IMR-90 (cell line): ENCODE data around the gene MYH9. TPM values are rescaled to one million over a fixed set of nuclear protein-coding genes. Genes with fewer than 3 reads are reported as not detected.
A peak's percentile ranks its signal among the peaks of the same experiment; 100 is the strongest.

Experiments used
- ATAC-seq: fragments of 200-7000 bp; cut with Tn5 transposase; 2 replicates; pipeline ENCODE4 v1.9.1; 2020; ENCODE audit warnings: low read depth, mild to moderate bottlenecking, moderate library complexity
- BruUV-seq: library from RNA; stranded (reverse); fragments of 400-500 nt; replicated peaks from 2 replicates; lab custom pipeline; 2021; lab: Mats Ljungman, UMichigan
- CTCF ChIA-PET: fragments of 300-600 bp; formaldehyde crosslinking; extraction: SDS; loops from one replicate; lab custom pipeline; 2021; ENCODE audit warnings: antibody characterized with exemption; lab: Yijun Ruan, JAX
- POLR2A ChIA-PET: fragments of 300-600 bp; sonication (Branson Sonifier 250); formaldehyde crosslinking; loops from one replicate; lab custom pipeline; 2022; ENCODE audit warnings: antibody characterized with exemption; ENCODE audit not compliant: unreplicated experiment; lab: Charles Lee
- DNase-seq: peaks from one replicate; pipeline ENCODE4 v3.0.0; 2013
- H2AFZ ChIP-seq: replicated peaks from 2 replicates; pipeline ENCODE3; 2013; ENCODE audit warnings: low read length, mild to moderate bottlenecking; ENCODE audit not compliant: poor library complexity
- H2AK5ac ChIP-seq: 2 replicates; pipeline ENCODE4 v1.6.1; 2013; ENCODE audit warnings: low read depth, low read length, inconsistent platforms
- H2AK9ac ChIP-seq: replicated peaks from 2 replicates; pipeline ENCODE3; 2013; ENCODE audit warnings: mild to moderate bottlenecking, low read depth, low read length, moderate library complexity; ENCODE audit not compliant: poor library complexity
- H2BK120ac ChIP-seq: 2 replicates; pipeline ENCODE4 v1.6.1; 2013; ENCODE audit warnings: low read depth, low read length, inconsistent platforms
- H2BK15ac ChIP-seq: 3 replicates; pipeline ENCODE4 v1.6.1; 2013; ENCODE audit warnings: low read depth, low read length, inconsistent platforms
- H2BK20ac ChIP-seq: 2 replicates; pipeline ENCODE4 v1.6.1; 2013; ENCODE audit warnings: low read depth, mild to moderate bottlenecking, inconsistent platforms, low read length, moderate library complexity
- H2BK5ac ChIP-seq: 2 replicates; pipeline ENCODE4 v1.6.1; 2013; ENCODE audit warnings: mild to moderate bottlenecking, low read depth, low read length, inconsistent platforms; ENCODE audit not compliant: poor library complexity, severe bottlenecking
- H3K14ac ChIP-seq: replicated peaks from 2 replicates; pipeline ENCODE4 v1.6.1; 2013; ENCODE audit warnings: low read depth, low read length, inconsistent platforms
- H3K18ac ChIP-seq: 2 replicates; pipeline ENCODE4 v1.6.1; 2013; ENCODE audit warnings: low read depth, low read length, control low read depth
- H3K23ac ChIP-seq: 2 replicates; pipeline ENCODE4 v1.6.1; 2013; ENCODE audit warnings: low read depth, low read length, inconsistent platforms
- H3K27ac ChIP-seq: 2 replicates; pipeline ENCODE4 v1.5.1; 2013; ENCODE audit warnings: mild to moderate bottlenecking, control low read depth, low read length; ENCODE audit not compliant: insufficient read depth
- H3K27me3 ChIP-seq: 2 replicates; pipeline ENCODE4 v1.6.1; 2013; ENCODE audit warnings: low read length; ENCODE audit not compliant: control insufficient read depth, insufficient read depth
- H3K36me3 ChIP-seq: 2 replicates; pipeline ENCODE4 v1.6.1; 2013; ENCODE audit warnings: low read length, mixed read lengths; ENCODE audit not compliant: control insufficient read depth, insufficient read depth
- H3K4ac ChIP-seq: 2 replicates; pipeline ENCODE4 v1.6.1; 2013; ENCODE audit warnings: low read depth, low read length, inconsistent platforms
- H3K4me1 ChIP-seq: 2 replicates; pipeline ENCODE4 v1.6.1; 2013; ENCODE audit warnings: low read length, mixed read lengths; ENCODE audit not compliant: control insufficient read depth, insufficient read depth
- H3K4me2 ChIP-seq: 2 replicates; pipeline ENCODE4 v1.6.1; 2013; ENCODE audit warnings: low read depth, mild to moderate bottlenecking, control low read depth, low read length, moderate library complexity
- H3K4me3 ChIP-seq: 2 replicates; pipeline ENCODE4 v1.5.1; 2013; ENCODE audit warnings: low read depth, mild to moderate bottlenecking, control low read depth, low read length, moderate library complexity; ENCODE audit not compliant: insufficient read depth
- H3K56ac ChIP-seq: 2 replicates; pipeline ENCODE4 v1.6.1; 2013; ENCODE audit warnings: low read length, inconsistent platforms; ENCODE audit not compliant: insufficient read depth; ENCODE audit errors: extremely low read depth
- H3K79me1 ChIP-seq, 2 experiments: 2 replicates each; pipeline ENCODE4 v1.6.1; 2013; ENCODE audit warnings: low read length in 2 of 2, inconsistent platforms in 1 of 2, low read depth in 1 of 2
- H3K9ac ChIP-seq: 2 replicates; pipeline ENCODE4 v1.6.1; 2013; ENCODE audit warnings: low read depth, low read length, control low read depth
- H3K9me1 ChIP-seq: 2 replicates; pipeline ENCODE4 v1.6.1; 2013; ENCODE audit warnings: low read length, inconsistent platforms; ENCODE audit not compliant: insufficient read depth
- H3K9me3 ChIP-seq: 2 replicates; pipeline ENCODE4 v1.6.1; 2013; ENCODE audit warnings: low read length; ENCODE audit not compliant: control insufficient read depth, insufficient read depth
- H4K20me1 ChIP-seq: 2 replicates; pipeline ENCODE4 v1.6.1; 2013; ENCODE audit warnings: low read length, inconsistent platforms; ENCODE audit not compliant: insufficient read depth
- H4K5ac ChIP-seq: 2 replicates; pipeline ENCODE4 v1.6.1; 2013; ENCODE audit warnings: mild to moderate bottlenecking, low read depth, low read length, control low read depth
- H4K8ac ChIP-seq, 2 experiments: 2 replicates each; pipeline ENCODE4 v1.6.1; 2013; ENCODE audit warnings: low read depth in 2 of 2, low read length in 2 of 2, control low read depth in 1 of 2, inconsistent platforms in 1 of 2
- H4K91ac ChIP-seq: 2 replicates; pipeline ENCODE4 v1.6.1; 2013; ENCODE audit warnings: low read depth, low read length, inconsistent platforms; ENCODE audit not compliant: insufficient read depth
- ELK1 ChIP-seq: fragments of 150-350 bp; IDR thresholded peaks from 2 replicates; pipeline ENCODE4 v1.6.1; 2016; ENCODE audit warnings: low read depth, mild to moderate bottlenecking, low read length, moderate library complexity, borderline replicate concordance
- MAFK ChIP-seq: IDR thresholded peaks from 2 replicates; pipeline ENCODE4 v1.6.1; 2012; ENCODE audit warnings: low read depth, low read length, improper control_type of control experiment
- MAZ ChIP-seq: IDR thresholded peaks from 2 replicates; pipeline ENCODE4 v1.6.1; 2012; ENCODE audit warnings: low read depth, mild to moderate bottlenecking, low read length, improper control_type of control experiment, moderate library complexity, borderline replicate concordance
- NFE2L2 ChIP-seq: fragments of 150-350 bp; IDR thresholded peaks from 2 replicates; pipeline ENCODE4 v1.6.1; 2016; ENCODE audit warnings: low read depth, mild to moderate bottlenecking, low read length
- WGBS, 2 experiments: methylation state at CpG; one replicate each; pipeline versions ENCODE4 v1.1.5 to v1.1.7; 2013; ENCODE audit warnings: missing lambda C conversion rate in 2 of 2; ENCODE audit not compliant: insufficient read length in 1 of 2; ENCODE audit errors: extremely low coverage in 2 of 2; 5-methylcytosine and 5-hydroxymethylcytosine counted together
- dilution Hi-C: fragments of 300-500 bp; cut with HindIII; formaldehyde crosslinking; loops from one replicate; pipeline ENCODE4 v1.14.3; 2018; ENCODE audit warnings: low sequenced_read_pairs; ENCODE audit not compliant: unreplicated experiment
- in situ Hi-C: fragments of 300-500 bp; cut with MboI; formaldehyde crosslinking; loops from 3 replicates; pipeline ENCODE4 v1.14.3; 2019; ENCODE audit warnings: low sequenced_read_pairs, inconsistent platforms, mixed read lengths
- intact Hi-C: fragments of 100-400 bp; cut with micrococcal nuclease; formaldehyde crosslinking; loops from 2 replicates; pipeline ENCODE4 v1.10.0; 2022
- polyA plus RNA-seq, 3 experiments: library from polyadenylated mRNA; depleted of rRNA; stranded (reverse); fragments of >200 nt; gene quantifications; 2 replicates each; pipeline ENCODE4 v1.2.3, GENCODE V29; 2012; ENCODE audit warnings: low replicate concordance in 1 of 3
- total RNA-seq: library from RNA; depleted of rRNA; stranded (reverse); fragments of >200 nt; gene quantifications from 2 replicates; pipeline ENCODE4 v1.2.3, GENCODE V29; 2012

The MYH9 gene
- total and polyA plus RNA-seq, 2 of the 4 experiments (the other 2 are of a cell fraction), result 475 to 554 TPM

GRCh38 chr22:36356708-36357624 lies 30.8 kb downstream of the MYH9 start:
- H3K27ac ChIP-seq, result peak overlapping the region; percentile 7
- peaks cover 49% of the 10 kb centered on the region for H3K9me1 ChIP-seq
- peak overlapping the region; percentile 48 for H2BK120ac ChIP-seq
- 0 out of 2 replicates have a peak overlapping the region, but pooled peaks have one; percentile 8 for H3K9ac ChIP-seq
- H3K23ac ChIP-seq, result peak overlapping the region; percentile 25
- ATAC-seq (no peak), DNase-seq (peak; percentile 62)
- peak overlapping the region; percentile 57 for H2BK5ac ChIP-seq
- no peaks in the 10 kb centered on the region for H3K9me3 ChIP-seq
- H2BK20ac ChIP-seq, result peak overlapping the region; percentile 61
- no peaks in the 10 kb centered on the region for H3K27me3 ChIP-seq
- H2AK5ac ChIP-seq, result peak overlapping the region; percentile 33
- intact Hi-C loops (no loop called here), dilution Hi-C loops (no loop called here), in situ Hi-C loops (no loop called here)
- H4K8ac ChIP-seq, result peak overlapping the region in 1 of 2 experiments; percentile 67; a peak in 2 of 4 replicates
- BruUV-seq, result no TSS peak
- H3K4me3 ChIP-seq, result no peak overlapping the region
- peak overlapping the region; percentile 77 for H2AK9ac ChIP-seq
- peak overlapping the region; percentile 6; the same call in 1 of the 3 replicates for H2BK15ac ChIP-seq
- peak overlapping the region; percentile 24; the same call in 1 of the 2 replicates for H4K5ac ChIP-seq
- H3K4ac ChIP-seq, result peak overlapping the region; percentile 24
- WGBS, 2 experiments, result 87% methylated on average over 7 of the region's 25 CpGs; no CpG with 5 or more reads in 1 of the 2 experiments
- H3K36me3 ChIP-seq, result peaks cover 14% of the 10 kb centered on the region
- TF ChIP-seq MAZ, result no peak
- TF ChIP-seq MAFK, result peak; percentile 41; the same call in 1 of the 2 replicates
- TF ChIP-seq ELK1, result no peak
- peak; percentile 27; the same call in 1 of the 2 replicates for TF ChIP-seq NFE2L2
- H4K20me1 ChIP-seq, result peaks cover 99% of the 10 kb centered on the region
- peak overlapping the region; percentile 8; the same call in 1 of the 2 replicates for H4K91ac ChIP-seq
- peak overlapping the region; percentile 0; the same call in 1 of the 2 replicates for H3K56ac ChIP-seq
- peak overlapping the region; percentile 7; the same call in 1 of the 2 replicates for H3K4me2 ChIP-seq
- H3K4me1 ChIP-seq, result peaks cover 62% of the 10 kb centered on the region
- peaks cover 0 to 48% of the 10 kb centered on the region in 2 experiments; a peak in 2 of 4 replicates for H3K79me1 ChIP-seq
- H2AFZ ChIP-seq, result peak overlapping the region; percentile 45
- peak overlapping the region; percentile 35 for H3K14ac ChIP-seq
- CTCF ChIA-PET, result no interaction called here
- POLR2A ChIA-PET, result interaction anchor here (0.7 kb wide), 1 partner anchor 24 kb away, joined by 3 read pairs; no protein-coding TSS in a partner anchor
- peak overlapping the region; percentile 18; the same call in 1 of the 2 replicates for H3K18ac ChIP-seq
